HG02571 (cell line): ENCODE results near the gene LECT2.

ENCODE experiments used
- ATAC-seq: cut with Tn5 transposase; IDR thresholded peaks from one replicate; pipeline ENCODE4 v1.9.1; 2021; ENCODE audit warnings: mild to moderate bottlenecking, moderate library complexity; ENCODE audit not compliant: unreplicated experiment

LECT2 gene

DNA sequence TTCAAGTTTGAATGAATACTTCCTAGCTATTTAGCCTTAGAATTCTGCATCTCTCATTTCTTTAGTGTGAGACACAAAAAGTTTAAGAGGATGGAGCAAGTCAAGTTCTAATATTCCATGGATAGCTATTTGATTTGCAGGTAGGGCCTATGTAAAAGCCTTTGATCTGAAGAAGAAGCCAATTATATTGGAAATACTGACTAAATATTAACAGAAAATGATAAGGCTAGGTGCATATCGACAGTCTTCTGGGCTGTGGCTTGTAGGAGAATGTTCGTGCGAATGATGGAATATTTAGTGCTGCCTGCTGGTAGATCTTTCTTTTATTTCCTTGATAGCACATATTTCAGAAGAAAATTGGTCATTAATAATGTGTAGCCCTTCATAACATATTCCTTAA is at the start of gene LECT2:
LECT2 (minus strand) TSS at position 85 of the 400 bp plus-strand sequence. CDS start 150 bp downstream, outside the sequence.
- ATAC-seq: no peak

DNA sequence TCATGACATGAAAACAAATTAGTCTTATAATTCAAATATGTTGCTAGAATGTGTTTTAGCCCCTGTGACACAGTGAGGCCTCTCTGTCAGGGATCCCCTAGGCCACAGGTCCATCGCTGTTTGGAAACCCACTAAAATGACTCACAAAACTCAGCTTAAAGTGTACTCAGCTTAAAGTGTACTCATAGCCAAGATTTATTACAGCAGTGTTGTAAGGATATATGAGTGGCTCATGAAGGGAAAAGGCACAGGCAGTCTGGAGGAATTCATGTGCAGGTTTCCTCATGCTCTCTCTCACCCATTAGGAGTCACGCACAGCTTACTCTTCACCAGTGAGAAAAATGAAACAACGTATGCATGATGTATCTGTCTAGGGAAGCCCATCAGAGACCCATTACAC is 49.7 kb upstream of the LECT2 start:
- ATAC-seq: no peak

DNA sequence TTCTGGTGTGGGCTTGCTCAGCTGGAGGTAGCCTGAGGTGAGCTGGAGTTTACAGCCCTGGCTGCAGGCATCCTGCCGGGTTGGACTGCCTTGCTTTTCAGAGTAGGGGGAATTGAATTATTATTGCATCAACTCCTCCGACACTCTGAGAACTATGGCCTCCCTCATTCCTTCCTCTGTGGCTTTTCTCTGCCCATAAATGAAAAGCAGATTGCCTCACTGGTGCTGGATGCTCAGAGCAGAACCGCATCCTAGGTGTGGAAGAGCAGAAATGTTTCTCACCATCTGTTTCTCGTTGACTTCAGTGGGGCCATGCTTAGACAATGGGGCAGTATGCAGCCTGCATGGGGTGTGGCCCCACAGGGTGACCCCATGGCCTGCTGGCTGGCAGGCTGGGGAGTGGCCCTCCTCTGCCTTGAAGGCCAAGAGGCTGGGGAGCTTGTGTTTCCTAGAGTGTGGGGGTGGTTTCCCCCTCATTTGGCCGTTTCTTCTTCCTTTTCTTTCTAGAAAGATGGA is 46.7 kb upstream of the LECT2 start:
- ATAC-seq: no peak

DNA sequence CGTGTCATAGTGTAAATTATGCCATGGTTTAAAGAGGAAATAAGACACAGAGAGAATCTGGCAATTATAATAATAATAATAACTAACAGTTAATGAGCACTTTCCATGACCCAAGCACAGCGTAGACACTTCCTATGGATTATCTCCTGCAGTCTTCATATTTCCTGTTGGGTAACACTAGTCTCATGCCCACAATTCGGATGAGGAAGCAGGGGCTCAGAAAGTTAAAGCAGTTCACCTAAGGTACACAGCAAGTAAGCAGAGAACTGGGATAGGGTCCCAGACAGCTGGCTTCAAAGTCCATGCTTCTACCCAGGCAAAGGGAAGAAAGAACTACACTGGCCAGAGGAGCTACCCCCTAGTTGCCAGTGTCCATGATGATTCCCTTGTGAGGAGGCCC is 46.1 kb upstream of the LECT2 start:
- no peak for ATAC-seq

DNA sequence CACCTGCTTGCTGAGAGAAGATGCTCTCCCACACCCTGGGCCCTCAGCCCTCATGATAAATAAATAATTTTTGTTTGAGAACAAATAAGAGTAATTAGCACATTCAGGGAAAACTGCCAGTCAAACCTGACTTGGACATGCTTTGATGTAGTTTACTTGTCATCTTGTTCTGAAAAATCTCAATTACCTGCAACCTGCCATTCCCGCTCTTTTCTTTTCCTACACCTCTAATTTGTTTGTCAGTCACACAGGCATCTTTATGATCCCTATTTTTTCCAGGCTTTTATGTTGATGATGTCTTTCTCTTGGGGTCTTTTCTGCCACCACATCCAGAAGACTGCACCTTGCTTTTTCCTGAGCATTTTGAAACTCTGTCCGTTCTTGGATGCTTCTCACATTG is 45.4 kb upstream of the LECT2 start:
- ATAC-seq: no peak

DNA sequence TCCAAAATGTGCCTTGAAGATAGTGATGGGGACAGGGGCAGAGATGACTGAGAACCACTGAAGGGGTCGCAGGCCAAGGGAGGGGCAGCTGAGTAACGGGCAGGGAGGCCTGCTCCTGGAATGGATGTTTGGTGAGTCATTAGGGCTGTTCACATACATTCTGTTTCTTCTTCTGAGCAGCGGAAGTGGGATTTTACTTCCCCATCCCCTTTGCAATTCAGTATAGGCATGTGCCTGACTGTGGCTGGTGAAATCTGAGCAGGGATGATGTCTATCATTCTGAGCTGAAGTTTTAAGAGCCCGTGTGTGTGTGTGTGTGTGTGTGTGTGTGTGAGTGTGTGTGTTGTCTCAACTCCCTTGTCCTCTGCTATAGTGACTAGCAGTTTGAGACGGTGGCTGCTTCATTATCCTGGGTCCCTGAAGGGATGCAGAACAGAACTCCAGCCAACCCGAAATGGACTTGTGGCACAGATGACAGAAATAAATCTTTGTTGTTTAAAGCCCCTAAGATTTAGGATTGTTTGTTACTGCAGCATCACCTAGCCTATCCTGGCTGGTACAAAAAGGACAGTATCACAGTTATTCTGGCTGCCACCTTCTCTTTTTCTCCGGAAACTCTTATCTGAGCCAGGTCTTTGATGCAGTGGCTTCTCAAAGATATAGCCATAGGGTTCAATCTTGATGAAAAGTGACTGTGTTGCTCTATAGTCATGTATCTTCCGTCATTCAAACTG is 44.8 kb upstream of the LECT2 start:
- no peak for ATAC-seq

DNA sequence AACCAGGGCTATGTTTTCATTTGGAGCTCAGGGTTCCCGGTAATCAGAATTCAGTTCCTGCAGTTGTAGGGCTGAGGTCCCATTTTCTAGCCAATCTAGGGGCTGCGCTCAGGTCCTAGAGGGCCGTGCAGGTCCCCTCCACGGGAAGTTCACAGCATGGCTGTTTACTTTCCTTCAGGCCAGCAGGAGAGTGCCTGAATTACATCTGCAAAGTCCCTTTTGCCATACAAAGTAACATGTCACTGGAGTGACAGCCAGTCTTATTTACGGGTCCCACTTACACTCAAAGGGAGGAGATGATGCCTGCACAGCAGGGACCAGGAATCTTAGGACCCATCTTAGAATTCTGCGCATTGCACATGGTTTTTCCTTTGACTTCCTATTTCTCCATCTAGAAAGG is 44.1 kb upstream of the LECT2 start:
- no peak for ATAC-seq

DNA sequence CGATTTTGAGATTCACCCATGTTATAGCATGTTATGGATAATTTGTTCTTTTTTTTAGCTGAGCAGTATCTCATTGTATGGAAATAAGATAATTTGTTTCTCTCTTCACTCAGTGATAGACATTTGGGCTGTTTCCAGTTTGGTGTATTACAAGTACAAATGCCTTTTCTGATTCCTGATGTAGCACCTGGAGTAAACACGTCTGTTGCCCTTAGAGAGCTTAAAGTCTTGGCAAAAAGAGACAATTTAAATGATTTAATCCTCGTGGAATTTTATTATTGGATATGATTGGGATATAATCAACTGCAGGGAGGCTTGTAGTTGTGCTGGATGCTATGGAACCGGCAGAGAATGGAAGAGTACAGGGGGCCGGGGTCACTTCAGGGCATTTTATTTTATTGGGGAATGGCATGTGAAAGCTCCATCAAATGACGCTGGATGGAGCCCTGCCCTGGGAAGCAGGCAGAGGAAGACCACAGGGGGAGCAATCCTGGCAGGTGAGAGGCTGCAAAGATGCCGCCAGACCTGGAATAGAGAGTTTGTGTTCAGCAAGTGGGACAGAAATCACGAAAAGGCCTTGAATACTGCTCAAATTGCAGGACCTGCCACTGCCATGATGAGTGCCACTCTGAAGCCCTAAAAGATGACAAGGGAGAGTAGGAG is 43.0 kb upstream of the LECT2 start:
- ATAC-seq: no peak

DNA sequence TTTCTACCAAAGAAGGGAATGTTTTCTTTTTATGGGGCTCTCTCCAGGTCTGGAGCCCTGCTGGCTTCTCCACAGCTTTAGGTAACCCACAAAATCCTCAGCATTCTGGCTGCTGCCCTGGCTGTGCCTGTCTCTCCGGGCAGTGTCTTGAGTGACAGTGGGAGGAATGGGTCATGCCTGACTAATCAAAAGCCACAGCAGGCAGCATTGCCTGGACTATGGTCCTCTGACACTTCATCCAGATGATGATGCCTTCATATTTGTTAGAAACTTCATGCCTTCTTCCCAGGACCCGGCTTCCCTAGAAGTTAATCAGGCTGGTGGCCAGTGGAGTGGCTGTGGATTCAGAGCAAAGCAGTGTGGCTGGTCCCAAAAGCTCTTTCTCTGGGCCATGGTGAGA is 41.8 kb upstream of the LECT2 start:
- no peak for ATAC-seq

DNA sequence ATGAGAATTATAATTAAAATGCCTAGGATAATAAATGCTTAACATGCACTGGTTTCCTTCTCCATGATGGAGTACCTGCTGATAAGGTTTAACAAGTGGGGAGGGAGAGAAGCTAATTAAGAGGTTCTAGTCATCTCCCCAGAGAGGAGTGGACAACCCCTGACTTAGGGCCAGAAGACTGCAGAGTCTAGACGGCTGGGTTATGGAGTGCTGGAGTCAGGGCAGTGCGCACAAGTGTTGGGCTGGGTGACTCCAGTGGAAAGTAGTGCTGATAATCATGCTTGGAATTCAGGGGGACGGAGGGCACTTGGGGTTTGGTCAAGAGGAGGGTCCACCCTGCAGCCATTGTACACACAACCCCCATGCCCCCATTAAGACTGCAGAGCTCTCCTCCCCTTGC is 41.2 kb upstream of the LECT2 start:
- no peak for ATAC-seq

DNA sequence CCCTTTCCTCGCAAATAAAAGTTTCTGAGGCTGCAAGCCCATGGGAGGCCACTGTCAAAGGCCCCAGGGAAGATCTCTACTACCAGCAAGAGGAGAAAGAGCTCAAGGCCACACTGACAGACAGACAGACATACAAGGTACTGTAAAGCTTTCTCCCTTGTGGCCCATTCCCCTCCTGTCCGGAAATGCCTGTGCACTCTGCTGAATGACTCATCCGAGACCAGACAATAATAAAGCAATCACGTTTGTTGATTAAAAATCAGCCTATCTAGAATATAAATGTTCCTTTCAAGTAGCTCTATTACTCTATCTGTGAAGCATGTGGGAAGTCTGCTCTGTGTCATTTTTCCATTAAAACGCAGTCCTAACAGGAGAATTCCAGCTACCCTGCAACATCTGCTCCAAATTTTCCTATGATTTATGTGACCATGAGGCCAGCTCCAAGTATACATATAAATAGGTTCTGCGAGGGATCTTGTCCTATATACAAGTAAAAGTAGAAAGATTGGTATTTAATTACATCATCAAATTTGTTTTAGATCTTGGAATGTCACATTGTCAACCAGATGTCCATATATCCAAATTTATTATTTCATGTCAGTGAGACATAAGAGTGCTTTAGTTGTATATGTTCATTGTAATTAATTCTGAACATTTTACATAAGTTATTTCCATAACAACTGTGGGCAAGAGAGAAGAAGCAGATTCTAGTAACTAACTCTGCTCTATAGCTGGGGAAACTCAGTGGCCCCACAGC is 39.3 kb upstream of the LECT2 start:
- ATAC-seq: no peak

DNA sequence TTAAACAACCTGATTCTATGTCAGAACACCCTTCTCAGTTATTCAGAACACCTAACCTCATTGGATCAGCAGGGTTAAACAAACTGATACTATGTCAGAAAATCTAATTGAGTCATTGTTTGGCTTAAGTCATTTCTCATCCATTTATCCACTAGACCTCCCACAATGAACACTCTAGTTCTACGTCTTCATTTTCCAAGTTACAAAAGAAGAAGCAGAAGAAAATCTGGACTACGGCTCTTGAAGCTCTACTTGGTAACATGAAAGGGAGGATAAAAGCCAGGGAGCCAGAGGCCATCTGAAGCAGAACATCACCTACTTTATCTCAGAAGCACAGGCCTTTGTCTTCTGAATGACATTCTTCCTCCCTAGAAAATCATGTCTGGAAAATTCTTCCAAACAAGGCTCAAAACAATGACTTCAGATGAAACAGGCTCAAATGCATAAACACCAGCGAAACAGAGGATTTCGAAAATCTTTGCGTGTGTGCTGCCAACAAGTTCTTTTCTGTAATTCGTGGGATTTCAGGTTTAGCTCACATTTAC is 38.6 kb upstream of the LECT2 start:
- no peak for ATAC-seq

DNA sequence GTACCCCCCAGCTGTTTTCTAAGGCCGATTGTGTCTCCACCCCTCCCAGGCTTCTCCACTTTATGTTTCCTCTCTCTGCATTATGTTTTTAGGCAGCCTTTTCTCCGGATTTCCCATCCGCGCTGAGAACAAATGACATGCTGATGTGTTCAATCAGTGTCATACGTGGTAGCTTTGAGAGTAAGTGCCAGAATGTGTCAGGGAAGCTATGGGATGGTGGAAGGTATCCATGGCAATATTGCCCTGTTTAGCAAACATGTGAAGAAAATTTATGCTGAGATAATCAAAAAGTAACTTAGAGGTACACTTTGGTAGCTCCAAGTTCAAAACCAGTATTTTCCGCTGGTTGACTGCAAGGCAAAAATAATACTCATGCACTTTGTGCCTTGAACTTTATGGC is 36.6 kb upstream of the LECT2 start:
- ATAC-seq: no peak

DNA sequence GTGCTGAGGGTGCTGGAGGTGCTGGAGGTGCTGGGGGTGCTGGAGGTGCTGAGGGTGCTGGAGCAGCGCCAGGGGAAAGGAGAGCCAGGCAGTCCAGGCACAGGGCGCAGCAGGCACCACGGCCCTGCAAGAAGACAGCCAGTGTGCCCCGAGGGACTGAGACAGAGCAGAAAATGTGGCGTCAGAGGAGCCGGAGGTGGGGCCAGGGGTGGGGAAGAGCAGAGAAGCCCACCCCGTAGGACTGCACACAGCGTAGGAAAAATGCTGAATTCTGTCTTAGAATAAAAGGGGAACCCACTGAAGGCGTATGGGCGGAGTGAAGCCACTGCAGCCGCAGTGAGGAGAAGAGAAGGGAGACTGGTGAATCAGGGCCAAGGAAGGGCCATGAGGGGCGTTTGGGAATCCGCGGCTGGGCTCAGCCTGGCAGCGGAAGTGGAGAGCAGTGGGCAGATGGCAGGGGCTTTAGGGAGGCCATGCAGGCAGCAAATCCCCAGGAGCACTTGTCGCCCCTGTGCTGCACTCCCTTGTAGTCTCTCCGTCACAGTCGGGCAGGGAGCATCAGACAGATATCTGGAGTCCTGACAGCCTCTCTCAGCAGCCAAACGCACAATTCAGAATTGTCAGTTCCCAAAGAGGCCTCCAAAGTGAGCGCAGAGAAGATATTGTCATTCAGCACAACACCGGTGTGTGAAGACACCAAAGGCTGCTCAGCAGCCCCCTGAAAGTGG is 35.9 kb upstream of the LECT2 start:
- no peak for ATAC-seq

DNA sequence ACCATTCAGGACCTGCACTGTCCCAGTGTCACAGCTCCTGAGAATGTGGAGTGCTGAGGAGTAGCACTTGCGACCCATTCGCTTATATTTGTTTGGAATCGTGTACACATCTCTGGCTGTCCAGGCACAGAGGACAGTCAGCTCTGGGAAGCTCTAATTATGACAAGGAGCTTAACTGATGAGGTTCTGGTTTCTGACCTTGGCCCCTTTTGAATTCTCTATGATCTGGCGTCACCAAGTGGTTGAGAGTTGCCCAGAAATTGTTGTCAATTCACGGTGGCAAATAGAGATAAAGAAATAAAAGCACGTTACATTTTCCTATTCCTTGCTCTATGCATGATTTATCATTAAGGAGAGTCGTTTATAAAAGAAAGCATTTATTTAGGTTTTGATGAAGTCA is 34.9 kb upstream of the LECT2 start:
- no peak for ATAC-seq

DNA sequence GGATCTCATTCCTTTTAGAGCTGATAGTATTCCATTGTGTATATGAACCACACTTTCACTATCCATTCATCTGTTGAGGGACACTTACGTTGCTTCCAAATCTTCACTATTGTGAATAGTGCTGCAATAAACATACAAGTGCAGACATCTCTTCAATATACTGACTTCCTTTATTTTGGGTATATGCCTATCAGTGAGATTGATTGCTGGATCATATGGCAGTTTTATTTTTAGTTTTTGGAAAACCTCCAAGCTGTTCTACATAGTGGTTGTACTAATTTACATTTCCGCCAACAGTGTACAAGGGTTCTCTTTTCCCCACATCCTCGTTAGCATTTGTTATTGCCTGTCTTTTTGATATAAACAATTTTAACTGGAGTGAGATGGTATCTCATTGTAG is 33.8 kb upstream of the LECT2 start:
- ATAC-seq: no peak

DNA sequence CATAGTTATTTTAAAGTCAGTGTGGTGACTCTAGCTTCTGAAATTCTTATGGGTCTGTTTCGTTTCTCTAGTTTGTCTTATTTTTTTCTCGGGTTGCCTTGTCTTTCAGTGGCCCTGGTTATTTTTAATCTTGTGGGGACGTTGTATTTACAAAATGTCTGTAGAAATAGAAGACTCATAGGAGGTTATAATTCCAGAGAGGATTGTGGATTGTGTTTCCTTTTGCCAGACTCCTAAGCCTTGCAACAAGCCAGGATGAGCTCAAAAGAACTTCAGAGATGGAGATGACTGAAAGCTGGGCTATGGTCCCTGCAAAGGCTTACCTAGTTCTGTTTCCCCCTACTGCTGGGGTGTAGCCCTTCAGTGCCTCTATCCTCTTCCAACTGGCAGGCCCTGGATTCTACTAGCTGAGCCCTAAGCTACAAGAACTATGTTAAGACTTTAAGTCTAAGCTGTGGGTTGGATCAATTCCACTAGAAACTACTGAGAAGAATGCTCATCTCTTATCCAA is 32.2 kb upstream of the LECT2 start:
- ATAC-seq: no peak

DNA sequence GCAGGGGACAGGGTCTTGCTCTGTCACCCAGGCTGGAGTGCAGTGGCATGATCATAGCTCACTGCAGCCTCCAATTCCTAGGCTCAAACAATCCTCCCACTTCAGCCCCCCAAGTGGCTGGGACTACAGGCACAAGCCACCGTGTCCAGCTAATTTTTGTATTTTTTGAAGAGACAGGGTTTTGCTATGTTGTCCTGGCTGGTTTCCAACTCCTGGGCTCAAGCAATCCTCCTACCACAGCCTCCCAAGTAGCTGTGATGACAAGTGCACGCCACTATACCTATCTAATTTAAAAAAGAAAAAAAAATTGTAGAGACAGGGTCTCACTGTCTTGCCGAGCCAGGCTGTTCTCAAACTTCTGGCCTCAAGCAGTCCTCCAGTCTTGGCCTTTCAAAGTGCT is 31.6 kb upstream of the LECT2 start:
- ATAC-seq: no peak

DNA sequence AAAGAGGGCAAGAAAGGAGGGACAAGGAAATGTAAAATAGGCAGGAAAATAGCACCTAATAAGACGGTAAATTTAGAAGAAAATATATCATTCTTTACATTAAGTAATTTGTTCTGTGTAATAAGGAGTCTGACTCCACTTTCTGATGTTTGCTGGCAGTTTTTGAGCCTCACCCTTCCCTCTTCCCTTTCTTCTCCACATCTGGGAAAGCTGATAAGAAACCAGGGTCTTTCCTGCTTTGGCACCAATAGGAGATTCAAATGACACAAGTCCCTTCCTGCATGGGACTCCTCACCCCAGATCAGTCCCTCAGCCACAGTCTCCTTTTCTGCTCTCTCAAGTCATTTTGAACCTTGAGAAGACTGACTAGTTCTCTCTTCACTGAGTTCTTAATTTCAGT is 31.2 kb upstream of the LECT2 start:
- no peak for ATAC-seq

DNA sequence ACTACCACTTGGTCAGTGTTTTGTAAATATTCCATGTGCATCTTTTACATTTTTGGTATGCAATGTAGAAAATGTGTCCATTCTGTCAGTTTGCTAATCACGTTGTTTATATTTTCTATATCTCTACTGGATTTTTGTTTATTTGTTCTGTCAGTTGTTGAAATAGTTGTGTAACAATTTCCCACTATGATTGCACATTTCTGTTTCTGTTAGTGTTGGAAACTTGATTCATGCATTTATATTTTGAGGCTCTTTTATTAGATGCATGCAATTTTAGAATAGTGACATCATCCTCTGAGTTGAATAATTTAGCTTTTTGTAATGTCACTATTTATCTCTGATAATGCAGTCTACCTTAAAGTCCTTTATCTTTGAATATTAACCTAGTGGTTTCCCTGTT is 25.8 kb upstream of the LECT2 start:
- no peak for ATAC-seq

DNA sequence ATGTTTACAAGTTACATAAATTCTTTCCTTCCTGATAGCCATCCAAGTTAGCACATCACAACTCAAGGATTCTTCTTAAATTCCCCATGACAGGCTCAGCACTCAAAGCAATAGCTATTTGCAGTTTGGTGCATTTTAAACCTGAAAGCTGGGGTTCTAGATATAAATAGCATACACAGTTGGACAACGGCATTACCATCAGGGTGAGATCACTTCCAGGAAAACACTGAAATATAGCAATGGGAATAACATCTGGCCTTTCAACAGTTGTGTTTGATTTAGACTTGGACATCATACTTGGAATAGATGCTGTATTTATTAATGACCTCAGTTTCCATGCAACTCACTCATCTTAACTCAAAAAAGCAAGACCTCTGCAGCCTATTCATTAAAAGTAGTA is 24.7 kb upstream of the LECT2 start:
- no peak for ATAC-seq
